IMR-90 (cell line): ENCODE results near the gene PLA2G4B. TPM values are rescaled to one million over a fixed set of nuclear protein-coding genes. Genes with fewer than 3 reads are reported as not detected.

ENCODE experiments used
- ATAC-seq: fragments of 200-7000 bp; cut with Tn5 transposase; 2 replicates; pipeline ENCODE4 v1.9.1; 2020; ENCODE audit warnings: low read depth, mild to moderate bottlenecking, moderate library complexity
- BruUV-seq: library from RNA; stranded (reverse); fragments of 400-500 nt; replicated peaks from 2 replicates; lab custom pipeline; 2021; lab: Mats Ljungman, UMichigan
- CTCF ChIA-PET: fragments of 300-600 bp; formaldehyde crosslinking; extraction: SDS; loops from one replicate; lab custom pipeline; 2021; ENCODE audit warnings: antibody characterized with exemption; lab: Yijun Ruan, JAX
- POLR2A ChIA-PET: fragments of 300-600 bp; sonication (Branson Sonifier 250); formaldehyde crosslinking; loops from one replicate; lab custom pipeline; 2022; ENCODE audit warnings: antibody characterized with exemption; ENCODE audit not compliant: unreplicated experiment; lab: Charles Lee
- DNase-seq: peaks from one replicate; pipeline ENCODE4 v3.0.0; 2013
- H2AFZ ChIP-seq: replicated peaks from 2 replicates; pipeline ENCODE3; 2013; ENCODE audit warnings: low read length, mild to moderate bottlenecking; ENCODE audit not compliant: poor library complexity
- H2AK5ac ChIP-seq: 2 replicates; pipeline ENCODE4 v1.6.1; 2013; ENCODE audit warnings: low read depth, low read length, inconsistent platforms
- H2AK9ac ChIP-seq: replicated peaks from 2 replicates; pipeline ENCODE3; 2013; ENCODE audit warnings: mild to moderate bottlenecking, low read depth, low read length, moderate library complexity; ENCODE audit not compliant: poor library complexity
- H2BK120ac ChIP-seq: 2 replicates; pipeline ENCODE4 v1.6.1; 2013; ENCODE audit warnings: low read depth, low read length, inconsistent platforms
- H2BK15ac ChIP-seq: 3 replicates; pipeline ENCODE4 v1.6.1; 2013; ENCODE audit warnings: low read depth, low read length, inconsistent platforms
- H2BK20ac ChIP-seq: 2 replicates; pipeline ENCODE4 v1.6.1; 2013; ENCODE audit warnings: low read depth, mild to moderate bottlenecking, inconsistent platforms, low read length, moderate library complexity
- H2BK5ac ChIP-seq: 2 replicates; pipeline ENCODE4 v1.6.1; 2013; ENCODE audit warnings: mild to moderate bottlenecking, low read depth, low read length, inconsistent platforms; ENCODE audit not compliant: poor library complexity, severe bottlenecking
- H3K14ac ChIP-seq: replicated peaks from 2 replicates; pipeline ENCODE4 v1.6.1; 2013; ENCODE audit warnings: low read depth, low read length, inconsistent platforms
- H3K18ac ChIP-seq: 2 replicates; pipeline ENCODE4 v1.6.1; 2013; ENCODE audit warnings: low read depth, low read length, control low read depth
- H3K23ac ChIP-seq: 2 replicates; pipeline ENCODE4 v1.6.1; 2013; ENCODE audit warnings: low read depth, low read length, inconsistent platforms
- H3K27ac ChIP-seq: 2 replicates; pipeline ENCODE4 v1.5.1; 2013; ENCODE audit warnings: mild to moderate bottlenecking, control low read depth, low read length; ENCODE audit not compliant: insufficient read depth
- H3K27me3 ChIP-seq: 2 replicates; pipeline ENCODE4 v1.6.1; 2013; ENCODE audit warnings: low read length; ENCODE audit not compliant: control insufficient read depth, insufficient read depth
- H3K36me3 ChIP-seq: 2 replicates; pipeline ENCODE4 v1.6.1; 2013; ENCODE audit warnings: low read length, mixed read lengths; ENCODE audit not compliant: control insufficient read depth, insufficient read depth
- H3K4ac ChIP-seq: 2 replicates; pipeline ENCODE4 v1.6.1; 2013; ENCODE audit warnings: low read depth, low read length, inconsistent platforms
- H3K4me1 ChIP-seq: 2 replicates; pipeline ENCODE4 v1.6.1; 2013; ENCODE audit warnings: low read length, mixed read lengths; ENCODE audit not compliant: control insufficient read depth, insufficient read depth
- H3K4me2 ChIP-seq: 2 replicates; pipeline ENCODE4 v1.6.1; 2013; ENCODE audit warnings: low read depth, mild to moderate bottlenecking, control low read depth, low read length, moderate library complexity
- H3K4me3 ChIP-seq: 2 replicates; pipeline ENCODE4 v1.5.1; 2013; ENCODE audit warnings: low read depth, mild to moderate bottlenecking, control low read depth, low read length, moderate library complexity; ENCODE audit not compliant: insufficient read depth
- H3K56ac ChIP-seq: 2 replicates; pipeline ENCODE4 v1.6.1; 2013; ENCODE audit warnings: low read length, inconsistent platforms; ENCODE audit not compliant: insufficient read depth; ENCODE audit errors: extremely low read depth
- H3K79me1 ChIP-seq, 2 experiments: 2 replicates each; pipeline ENCODE4 v1.6.1; 2013; ENCODE audit warnings: low read length in 2 of 2, inconsistent platforms in 1 of 2, low read depth in 1 of 2
- H3K9ac ChIP-seq: 2 replicates; pipeline ENCODE4 v1.6.1; 2013; ENCODE audit warnings: low read depth, low read length, control low read depth
- H3K9me1 ChIP-seq: 2 replicates; pipeline ENCODE4 v1.6.1; 2013; ENCODE audit warnings: low read length, inconsistent platforms; ENCODE audit not compliant: insufficient read depth
- H3K9me3 ChIP-seq: 2 replicates; pipeline ENCODE4 v1.6.1; 2013; ENCODE audit warnings: low read length; ENCODE audit not compliant: control insufficient read depth, insufficient read depth
- H4K20me1 ChIP-seq: 2 replicates; pipeline ENCODE4 v1.6.1; 2013; ENCODE audit warnings: low read length, inconsistent platforms; ENCODE audit not compliant: insufficient read depth
- H4K5ac ChIP-seq: 2 replicates; pipeline ENCODE4 v1.6.1; 2013; ENCODE audit warnings: mild to moderate bottlenecking, low read depth, low read length, control low read depth
- H4K8ac ChIP-seq, 2 experiments: 2 replicates each; pipeline ENCODE4 v1.6.1; 2013; ENCODE audit warnings: low read depth in 2 of 2, low read length in 2 of 2, control low read depth in 1 of 2, inconsistent platforms in 1 of 2
- H4K91ac ChIP-seq: 2 replicates; pipeline ENCODE4 v1.6.1; 2013; ENCODE audit warnings: low read depth, low read length, inconsistent platforms; ENCODE audit not compliant: insufficient read depth
- BHLHE40 ChIP-seq: fragments of 150-350 bp; IDR thresholded peaks from 2 replicates; pipeline ENCODE4 v1.6.1; 2016; ENCODE audit warnings: mild to moderate bottlenecking, low read depth, low read length
- MAFK ChIP-seq: IDR thresholded peaks from 2 replicates; pipeline ENCODE4 v1.6.1; 2012; ENCODE audit warnings: low read depth, low read length, improper control_type of control experiment
- MAZ ChIP-seq: IDR thresholded peaks from 2 replicates; pipeline ENCODE4 v1.6.1; 2012; ENCODE audit warnings: low read depth, mild to moderate bottlenecking, low read length, improper control_type of control experiment, moderate library complexity, borderline replicate concordance
- MXI1 ChIP-seq: IDR thresholded peaks from 2 replicates; pipeline ENCODE4 v1.6.1; 2012; ENCODE audit warnings: low read depth, mild to moderate bottlenecking, low read length, moderate library complexity, borderline replicate concordance
- NFE2L2 ChIP-seq: fragments of 150-350 bp; IDR thresholded peaks from 2 replicates; pipeline ENCODE4 v1.6.1; 2016; ENCODE audit warnings: low read depth, mild to moderate bottlenecking, low read length
- RAD21 ChIP-seq: IDR thresholded peaks from 2 replicates; pipeline ENCODE4 v1.6.1; 2012; ENCODE audit warnings: low read length, improper control_type of control experiment
- RCOR1 ChIP-seq: IDR thresholded peaks from 2 replicates; pipeline ENCODE4 v1.6.1; 2012; ENCODE audit warnings: mild to moderate bottlenecking, low read length, improper control_type of control experiment; ENCODE audit not compliant: insufficient replicate concordance
- RFX5 ChIP-seq: IDR thresholded peaks from 2 replicates; pipeline ENCODE4 v1.8.0; 2012; ENCODE audit warnings: low read depth, mild to moderate bottlenecking, low read length, moderate library complexity
- SMC3 ChIP-seq: fragments of 150-350 bp; IDR thresholded peaks from 2 replicates; pipeline ENCODE4 v1.6.1; 2016; ENCODE audit warnings: low read depth, mild to moderate bottlenecking, antibody characterized with exemption, low read length, moderate library complexity
- WGBS, 2 experiments: methylation state at CpG; one replicate each; pipeline versions ENCODE4 v1.1.5 to v1.1.7; 2013; ENCODE audit warnings: missing lambda C conversion rate in 2 of 2; ENCODE audit not compliant: insufficient read length in 1 of 2; ENCODE audit errors: extremely low coverage in 2 of 2; 5-methylcytosine and 5-hydroxymethylcytosine counted together
- dilution Hi-C: fragments of 300-500 bp; cut with HindIII; formaldehyde crosslinking; loops from one replicate; pipeline ENCODE4 v1.14.3; 2018; ENCODE audit warnings: low sequenced_read_pairs; ENCODE audit not compliant: unreplicated experiment
- in situ Hi-C: fragments of 300-500 bp; cut with MboI; formaldehyde crosslinking; loops from 3 replicates; pipeline ENCODE4 v1.14.3; 2019; ENCODE audit warnings: low sequenced_read_pairs, inconsistent platforms, mixed read lengths
- intact Hi-C: fragments of 100-400 bp; cut with micrococcal nuclease; formaldehyde crosslinking; loops from 2 replicates; pipeline ENCODE4 v1.10.0; 2022
- polyA plus RNA-seq, 3 experiments: library from polyadenylated mRNA; depleted of rRNA; stranded (reverse); fragments of >200 nt; gene quantifications; 2 replicates each; pipeline ENCODE4 v1.2.3, GENCODE V29; 2012; ENCODE audit warnings: low replicate concordance in 1 of 3
- total RNA-seq: library from RNA; depleted of rRNA; stranded (reverse); fragments of >200 nt; gene quantifications from 2 replicates; pipeline ENCODE4 v1.2.3, GENCODE V29; 2012
- TF ChIP-seq, protein P1 (sequence below): conservative IDR thresholded peaks from 2 replicates; pipeline ENCODE4 v1.5.1; 2012; ENCODE audit warnings: mild to moderate bottlenecking, low read depth, low read length, improper control_type of control experiment

PLA2G4B gene
- total and polyA plus RNA-seq, 2 of the 4 experiments (the other 2 are of a cell fraction): 0.18 to 3.1 TPM

DNA sequence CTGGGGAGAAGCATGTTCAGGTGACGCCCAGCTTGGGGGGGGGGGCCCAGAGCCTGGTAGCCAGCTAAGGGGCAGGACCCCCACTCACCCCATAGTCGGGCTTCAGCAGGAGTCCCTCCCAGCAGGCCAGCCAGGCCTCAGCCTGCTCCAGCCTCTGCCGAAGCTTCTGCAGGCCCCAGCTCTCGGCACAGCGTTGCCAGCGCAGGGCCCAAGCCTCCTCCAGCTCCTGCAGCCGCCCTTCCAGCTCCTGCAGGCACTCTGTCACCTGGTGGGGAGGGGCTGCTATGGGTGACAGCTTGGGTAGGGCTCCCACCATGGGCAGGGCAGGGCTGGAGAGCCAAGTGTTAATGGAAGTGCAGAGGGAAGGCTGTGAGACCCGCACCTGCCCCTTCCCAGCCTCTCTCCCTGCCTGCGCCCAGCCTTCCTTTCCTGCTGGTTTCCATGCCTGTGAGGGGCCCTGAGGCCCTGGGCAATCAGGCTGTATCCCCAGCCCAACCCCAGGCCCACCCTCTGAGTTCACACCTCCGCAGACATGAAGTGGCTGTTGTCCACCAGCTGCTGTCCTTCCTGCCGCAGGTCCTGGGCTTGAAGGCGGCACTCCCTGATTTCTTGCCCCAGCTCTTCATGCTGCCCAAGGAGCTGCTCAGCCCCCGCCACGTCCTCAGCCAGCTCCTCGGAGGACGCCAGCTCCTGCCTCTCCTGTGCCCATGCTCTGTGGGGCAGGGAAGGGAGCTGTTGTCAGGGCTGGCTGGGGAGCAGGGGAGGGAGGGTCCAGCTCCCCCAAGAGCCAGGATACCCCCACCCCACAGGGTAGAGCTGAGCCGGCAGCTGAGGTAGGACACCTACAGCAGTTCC lies 14.3 kb downstream of the PLA2G4B start:
- Histone ChIP-seq H3K4ac (no peak overlapping the region), H3K4me2 (no peak overlapping the region), H3K9me3 (no peaks in the 10 kb centered on the region), H2BK15ac (no peak overlapping the region), H2AK9ac (no peak overlapping the region), H3K27me3 (peaks cover 22% of the 10 kb centered on the region; the same call in 1 of the 2 replicates), H3K27ac (no peak overlapping the region), H3K4me1 (no peaks in the 10 kb centered on the region; the same call in 1 of the 2 replicates), H3K18ac (no peak overlapping the region), H4K5ac (no peak overlapping the region), H3K9me1 (no peaks in the 10 kb centered on the region), H2AK5ac (no peak overlapping the region), H2BK20ac (no peak overlapping the region), H3K36me3 (peaks cover 2% of the 10 kb centered on the region), H3K23ac (no peak overlapping the region), H3K4me3 (no peak overlapping the region), H3K56ac (no peak overlapping the region), H4K8ac (no peak overlapping the region), H2BK5ac (no peak overlapping the region), H3K14ac (no peak overlapping the region), H2BK120ac (no peak overlapping the region), H2AFZ (no peak overlapping the region), H4K91ac (no peak overlapping the region), H4K20me1 (no peaks in the 10 kb centered on the region), H3K9ac (no peak overlapping the region), H3K79me1 (no peaks in the 10 kb centered on the region)
- TF ChIP-seq MXI1 (no peak), BHLHE40 (no peak), NFE2L2 (no peak), RFX5 (no peak), SMC3 (no peak), MAFK (no peak), RAD21 (no peak), MAZ (no peak), RCOR1 (no peak)
- TF ChIP-seq, protein P1, sequence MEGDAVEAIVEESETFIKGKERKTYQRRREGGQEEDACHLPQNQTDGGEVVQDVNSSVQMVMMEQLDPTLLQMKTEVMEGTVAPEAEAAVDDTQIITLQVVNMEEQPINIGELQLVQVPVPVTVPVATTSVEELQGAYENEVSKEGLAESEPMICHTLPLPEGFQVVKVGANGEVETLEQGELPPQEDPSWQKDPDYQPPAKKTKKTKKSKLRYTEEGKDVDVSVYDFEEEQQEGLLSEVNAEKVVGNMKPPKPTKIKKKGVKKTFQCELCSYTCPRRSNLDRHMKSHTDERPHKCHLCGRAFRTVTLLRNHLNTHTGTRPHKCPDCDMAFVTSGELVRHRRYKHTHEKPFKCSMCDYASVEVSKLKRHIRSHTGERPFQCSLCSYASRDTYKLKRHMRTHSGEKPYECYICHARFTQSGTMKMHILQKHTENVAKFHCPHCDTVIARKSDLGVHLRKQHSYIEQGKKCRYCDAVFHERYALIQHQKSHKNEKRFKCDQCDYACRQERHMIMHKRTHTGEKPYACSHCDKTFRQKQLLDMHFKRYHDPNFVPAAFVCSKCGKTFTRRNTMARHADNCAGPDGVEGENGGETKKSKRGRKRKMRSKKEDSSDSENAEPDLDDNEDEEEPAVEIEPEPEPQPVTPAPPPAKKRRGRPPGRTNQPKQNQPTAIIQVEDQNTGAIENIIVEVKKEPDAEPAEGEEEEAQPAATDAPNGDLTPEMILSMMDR: no peak
- 62% methylated on average over 6 of the region's 17 CpGs; no CpG with 5 or more reads in 1 of the 2 experiments for WGBS, 2 experiments
- dilution Hi-C loops (no loop called here), in situ Hi-C loops (no loop called here), intact Hi-C loops (no loop called here)
- ATAC-seq (no peak), DNase-seq (no peak)
- BruUV-seq: no TSS peak
- POLR2A ChIA-PET: no interaction called here
- CTCF ChIA-PET: no interaction called here
